HepG2 (cell line): ENCODE results near the gene PCBP4. TPM values are rescaled to one million over a fixed set of nuclear protein-coding genes. Genes with fewer than 3 reads are reported as not detected.

Experiments used
- HNRNPK ChIP-seq: fragments of 200-400 bp; formaldehyde crosslinking; IDR thresholded peaks from 2 replicates; pipeline ENCODE4 v1.6.1; 2018; ENCODE audit warnings: low read length, low read depth, moderate library complexity, mild to moderate bottlenecking; ENCODE audit not compliant: poor library complexity, severe bottlenecking
- NPAS2 ChIP-seq: sonication (generic); formaldehyde crosslinking; IDR thresholded peaks from 2 replicates; pipeline ENCODE4 v1.8.0; 2022; ENCODE audit warnings: mild to moderate bottlenecking, missing genetic modification reagents, borderline replicate concordance
- RNF219 ChIP-seq: sonication (generic); formaldehyde crosslinking; IDR thresholded peaks from 2 replicates; pipeline ENCODE4 v1.5.0; 2020; ENCODE audit warnings: mild to moderate bottlenecking, missing genetic modification reagents
- SIN3B ChIP-seq: fragments of 150-350 bp; IDR thresholded peaks from 2 replicates; pipeline ENCODE4 v1.6.1; 2014; ENCODE audit warnings: low read length
- TCF7 ChIP-seq: sonication (generic); IDR thresholded peaks from 2 replicates; pipeline ENCODE4 v1.6.1; 2016; ENCODE audit warnings: antibody characterized with exemption, low read depth
- TRIM24 ChIP-seq: sonication (generic); formaldehyde crosslinking; IDR thresholded peaks from 2 replicates; pipeline ENCODE4 v1.8.0; 2022; ENCODE audit warnings: mild to moderate bottlenecking, missing genetic modification reagents
- XBP1 ChIP-seq: sonication (generic); formaldehyde crosslinking; IDR thresholded peaks from 2 replicates; pipeline ENCODE4 v1.5.0; 2020; ENCODE audit warnings: missing genetic modification reagents
- ZBTB37 ChIP-seq: sonication (generic); formaldehyde crosslinking; IDR thresholded peaks from 2 replicates; pipeline ENCODE4 v1.4.0; 2020; ENCODE audit warnings: mild to moderate bottlenecking, missing genetic modification reagents
- ZBTB4 ChIP-seq: sonication (generic); formaldehyde crosslinking; IDR thresholded peaks from 2 replicates; pipeline ENCODE4 v1.4.0; 2020; ENCODE audit warnings: missing genetic modification reagents, mild to moderate bottlenecking, borderline replicate concordance
- ZGPAT ChIP-seq: IDR thresholded peaks from 2 replicates; pipeline ENCODE4 v1.6.1; 2016; ENCODE audit warnings: mild to moderate bottlenecking
- ZKSCAN8 ChIP-seq: IDR thresholded peaks from 2 replicates; pipeline ENCODE4 v1.6.1; 2016; ENCODE audit warnings: borderline replicate concordance, missing genetic modification reagents, missing compliant biosample characterization
- ZNF281 ChIP-seq: sonication (generic); formaldehyde crosslinking; IDR thresholded peaks from 2 replicates; pipeline ENCODE4 v1.4.0; 2020; ENCODE audit warnings: missing genetic modification reagents, borderline replicate concordance
- ZNF569 ChIP-seq: sonication (generic); formaldehyde crosslinking; IDR thresholded peaks from 2 replicates; pipeline ENCODE4 v1.5.0; 2020; ENCODE audit warnings: mild to moderate bottlenecking, missing genetic modification reagents, moderate library complexity, borderline replicate concordance
- ZNF597 ChIP-seq: sonication (generic); formaldehyde crosslinking; IDR thresholded peaks from 2 replicates; pipeline ENCODE4 v1.5.0; 2020; ENCODE audit warnings: missing genetic modification reagents
- ZNF644 ChIP-seq: IDR thresholded peaks from 2 replicates; pipeline ENCODE4 v1.6.1; 2016; ENCODE audit warnings: low read depth
- ZNF678 ChIP-seq: sonication (generic); formaldehyde crosslinking; IDR thresholded peaks from 2 replicates; pipeline ENCODE4 v1.4.0; 2020; ENCODE audit warnings: mild to moderate bottlenecking, missing genetic modification reagents
- polyA plus RNA-seq, 8 experiments: library from polyadenylated mRNA; depleted of rRNA in 3 of 8; stranded (reverse) in 7 of 8; unstranded in 1 of 8; fragments of >200 nt; fragmentation: Illumina TruSeq in 4 of 8; extraction: Trizol in 4 of 8; gene quantifications; 2 replicates each; pipeline versions ENCODE4 v1.2.1 to v1.2.3, GENCODE V29; 2011 to 2016; ENCODE audit warnings: low read depth in 4 of 8, missing spikeins in 1 of 8, mixed read lengths in 1 of 8; ENCODE audit not compliant: insufficient read depth in 1 of 8
- total RNA-seq, 5 experiments: library from RNA; depleted of rRNA; stranded (reverse); fragments of >200 nt; fragmentation: Illumina TruSeq; extraction: Trizol; gene quantifications; 2 replicates each; pipeline ENCODE4 v1.2.3, GENCODE V29; 2016; ENCODE audit warnings: low read depth in 1 of 5

The PCBP4 gene
- total and polyA plus RNA-seq, 2 of the 13 experiments (the other 11 are each of a cell fraction or from before 2014, with no cell fraction given): 36.8 to 51.3 TPM

- TF ChIP-seq ZBTB37 (CRISPR knock-in tag) (no peak), ZNF644 (CRISPR knock-in tag) (no peak), ZNF569 (CRISPR knock-in tag) (no peak), SIN3B (no peak), ZBTB4 (CRISPR knock-in tag) (no peak), HNRNPK (no peak), RNF219 (no peak), NPAS2 (CRISPR knock-in tag) (no peak), ZNF678 (CRISPR knock-in tag) (no peak), TRIM24 (CRISPR knock-in tag) (0 out of 2 replicates have a peak, but pooled peaks have one; percentile 35), XBP1 (CRISPR knock-in tag) (no peak), ZNF597 (CRISPR knock-in tag) (no peak), ZKSCAN8 (CRISPR knock-in tag) (no peak), ZGPAT (CRISPR knock-in tag) (no peak), TCF7 (no peak), ZNF281 (CRISPR knock-in tag) (no peak)
These were observed at the start of gene PCBP4 (continued) for GRCh38 chr3:51967384-51968169.
